HUDEP-2 (cell line): ENCODE data around the gene AGBL1.

Experiments
- DNase-seq, 76 experiments: peaks; one replicate each; lab custom pipeline; 2025; ENCODE audit not compliant: unreplicated experiment in 76 of 76; lab: John Stamatoyannopoulos, UW

Gene AGBL1

DNA sequence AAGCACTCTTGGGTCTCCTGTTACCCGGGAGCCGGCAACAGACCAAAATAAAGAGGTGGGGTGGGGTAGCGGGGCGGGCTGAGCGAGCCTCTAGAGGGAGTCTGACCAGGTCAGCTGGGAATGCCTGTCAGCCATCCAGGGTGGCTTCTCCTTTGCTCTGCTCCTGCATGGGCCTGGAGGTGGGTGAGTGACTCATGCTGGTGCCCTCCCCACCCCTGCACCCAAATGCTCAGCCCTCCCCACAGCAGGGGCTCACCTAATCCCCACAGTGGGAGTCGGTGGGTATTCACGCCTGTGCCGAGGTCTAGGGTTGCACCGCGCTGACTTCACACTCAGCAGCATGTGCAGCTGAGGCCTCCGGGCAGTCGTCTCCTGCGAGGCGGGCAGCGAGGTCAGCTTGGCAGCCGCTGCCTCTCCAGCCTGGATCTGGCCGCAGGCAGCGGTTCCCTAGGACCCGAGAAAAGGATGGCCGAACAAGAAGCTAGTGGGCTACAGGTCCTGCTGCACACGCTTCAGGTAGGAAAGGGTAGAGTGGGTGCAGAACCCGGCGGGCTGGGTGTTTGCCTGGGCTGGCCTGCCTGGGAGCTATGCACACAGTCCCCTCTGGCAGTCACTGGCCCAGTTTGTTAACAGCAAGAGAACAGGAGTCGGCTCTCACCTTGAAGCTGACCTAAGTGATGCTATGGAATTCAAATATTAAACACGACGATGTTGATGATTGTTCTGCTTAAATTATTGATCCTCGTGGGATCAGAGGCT lies at the start of gene AGBL1:
Gene AGBL1 (plus strand): TSS at position 364 of the 759 bp plus-strand sequence.
- DNase-seq = no peak

DNA sequence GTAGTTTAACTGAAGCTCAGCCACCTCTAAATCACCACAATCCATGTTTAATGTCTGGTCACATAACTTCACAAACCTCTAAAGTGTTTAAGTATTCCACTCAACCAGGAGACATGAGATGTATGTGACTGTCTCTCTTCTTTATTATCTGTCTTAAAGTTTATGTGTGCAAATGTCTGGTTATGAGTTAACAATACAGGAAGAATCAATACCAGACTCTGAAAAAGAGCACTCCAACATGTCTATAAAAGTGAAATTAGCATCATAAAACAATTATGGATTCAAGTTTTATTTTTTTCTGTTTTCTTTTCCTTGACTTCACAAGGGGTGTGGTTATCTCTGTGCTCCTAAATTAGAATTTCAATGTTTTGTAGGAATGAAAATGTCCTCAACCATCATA lies 44.8 kb upstream of the AGBL1 start:
- no peak for DNase-seq

DNA sequence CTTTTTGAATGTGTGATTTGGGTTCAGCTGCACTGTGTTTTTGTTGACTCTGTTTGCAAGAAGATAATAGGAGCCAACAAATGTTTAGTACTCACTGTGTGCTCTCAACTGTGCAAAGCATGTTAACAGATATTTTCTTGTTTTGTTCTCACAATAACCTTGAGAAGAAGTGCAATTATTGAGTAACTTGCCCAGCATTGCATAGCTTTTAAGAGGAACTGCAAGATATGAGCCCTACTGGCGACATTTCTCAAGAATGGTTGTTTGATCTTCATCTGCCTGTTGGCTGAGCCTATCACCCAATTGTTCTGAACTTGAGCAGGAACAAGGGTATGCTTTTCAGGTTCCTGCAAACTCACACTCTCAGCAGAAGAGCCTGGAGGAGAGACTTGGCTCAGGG lies 43.4 kb upstream of the AGBL1 start:
- DNase-seq = no peak

DNA sequence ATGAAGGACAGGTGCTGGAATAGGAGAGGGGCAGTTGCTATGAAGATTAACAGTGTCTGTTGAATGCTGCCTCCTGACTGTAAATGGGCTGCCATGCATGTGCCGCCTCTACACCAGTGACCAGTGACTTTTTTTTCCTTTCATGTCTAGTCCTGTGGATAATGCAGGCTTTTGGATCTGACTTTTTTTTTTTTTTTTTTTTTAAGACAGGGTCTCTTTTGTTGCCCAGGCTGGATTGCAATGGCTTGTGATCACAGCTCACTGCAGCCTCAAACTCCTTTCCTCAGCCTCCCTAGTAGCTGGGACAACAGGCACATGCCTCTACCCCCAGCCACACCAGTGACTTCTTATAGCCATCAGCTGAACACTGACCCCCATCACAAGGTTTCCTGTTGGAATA lies 41.2 kb upstream of the AGBL1 start:
- DNase-seq = no peak

DNA sequence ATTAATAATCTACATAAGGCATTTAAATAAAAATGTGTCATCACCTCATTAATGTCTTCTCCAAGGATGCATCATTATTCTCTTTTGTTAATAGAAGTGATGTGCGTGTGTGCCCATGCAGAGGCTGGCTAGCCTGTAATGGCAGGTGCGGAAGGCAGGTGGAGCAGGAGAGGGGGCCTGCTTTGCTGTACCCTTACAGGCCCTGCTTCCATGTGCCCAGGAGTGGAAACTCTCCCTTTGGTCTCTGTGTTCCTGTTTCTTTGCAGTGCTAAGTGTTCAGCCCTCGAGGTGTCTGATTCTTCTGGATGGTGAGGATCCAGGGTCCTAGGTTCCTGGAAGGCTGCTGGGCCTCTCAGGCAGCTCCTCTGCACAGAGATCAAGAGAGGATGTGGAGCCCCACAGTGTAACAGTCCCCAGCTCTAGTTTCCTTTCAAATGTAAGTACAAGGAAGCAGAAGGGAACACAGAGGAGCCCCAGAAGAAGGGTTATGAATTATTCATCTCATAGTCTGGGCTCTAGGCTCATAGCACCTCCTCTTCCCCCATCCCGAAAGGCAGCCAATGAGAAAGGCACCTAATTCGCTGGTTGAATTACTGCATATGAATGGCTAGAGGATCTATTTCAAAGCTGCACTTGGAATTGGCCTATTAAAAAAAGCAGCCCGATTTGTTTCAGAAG lies 39.2 kb upstream of the AGBL1 start:
- DNase-seq = no peak

DNA sequence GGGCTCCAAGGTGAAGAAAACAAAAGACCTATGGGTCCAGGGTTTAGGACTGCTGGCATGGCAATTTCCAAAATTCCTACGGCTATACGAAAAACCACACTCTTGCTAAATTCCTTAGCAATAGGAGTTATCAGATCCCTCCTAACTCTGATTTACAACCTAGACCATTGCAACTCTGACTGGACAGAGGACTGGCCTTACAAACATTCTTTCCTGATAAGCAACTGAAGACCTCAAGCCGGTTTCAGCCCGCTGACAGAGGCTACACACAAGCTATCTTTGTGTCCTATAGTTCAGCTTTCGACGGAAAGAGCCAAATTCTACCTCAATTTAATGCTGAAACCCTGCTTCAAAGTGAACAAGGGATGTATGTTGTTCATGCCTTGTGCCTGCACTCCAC lies 38.3 kb upstream of the AGBL1 start:
- no peak for DNase-seq

DNA sequence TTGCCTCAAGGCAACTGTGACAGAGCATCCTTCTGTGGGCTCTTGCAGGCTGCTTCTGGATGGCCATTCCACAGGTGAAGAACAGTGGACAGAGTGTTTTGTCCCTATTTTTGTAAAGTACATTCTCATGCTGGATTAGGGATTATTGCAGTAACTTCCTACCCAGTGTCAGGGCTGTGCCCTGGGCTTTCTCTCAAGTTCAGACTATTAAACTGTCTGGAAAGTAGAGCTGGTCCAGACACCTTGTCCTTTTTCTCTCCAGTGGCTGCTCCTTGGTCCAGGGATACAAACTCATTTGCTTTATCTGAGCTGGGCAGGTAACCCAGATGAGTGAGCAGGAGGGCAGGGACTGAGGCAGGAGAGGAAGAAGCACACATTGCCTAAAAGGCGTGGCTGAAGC lies 37.4 kb upstream of the AGBL1 start:
- no peak for DNase-seq

DNA sequence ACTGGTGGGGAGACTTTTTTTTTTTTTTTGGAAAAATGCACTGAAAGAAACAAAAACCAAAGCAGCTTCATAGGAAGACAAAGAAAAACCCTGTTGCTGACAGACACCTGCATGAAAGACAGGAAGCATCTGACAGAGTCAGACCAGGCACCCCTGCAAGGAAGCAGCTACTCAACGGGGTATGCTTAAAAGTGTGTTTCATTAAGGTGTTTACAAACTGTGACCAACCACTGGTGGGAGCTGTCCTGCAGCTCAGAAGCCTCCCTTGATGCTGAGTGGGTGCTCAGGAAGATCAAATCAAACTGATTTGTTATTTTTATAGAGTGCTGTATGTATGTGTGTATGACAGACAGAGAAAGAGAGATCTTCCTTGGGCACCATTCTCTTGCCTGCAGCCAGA lies 34.7 kb upstream of the AGBL1 start:
- DNase-seq = no peak

DNA sequence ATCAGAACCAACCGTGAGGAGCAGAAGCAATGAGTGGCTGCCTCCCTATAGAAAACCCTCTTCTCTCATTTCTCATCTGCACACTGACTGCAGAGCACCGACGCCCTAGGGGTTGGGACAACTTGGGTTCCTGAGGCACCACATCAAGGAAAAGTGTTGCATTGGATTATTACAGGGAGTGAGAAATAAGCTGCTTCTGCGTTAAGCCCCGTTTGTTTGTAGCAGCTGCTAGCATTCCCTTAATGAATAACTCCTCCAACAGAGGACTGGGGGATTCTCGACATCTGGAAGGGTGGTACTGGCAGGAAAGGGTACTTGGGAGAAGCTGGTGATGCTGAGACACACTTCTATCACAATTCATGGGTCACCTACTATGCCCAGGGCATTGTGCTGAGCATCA lies 25.3 kb upstream of the AGBL1 start:
- no peak for DNase-seq

DNA sequence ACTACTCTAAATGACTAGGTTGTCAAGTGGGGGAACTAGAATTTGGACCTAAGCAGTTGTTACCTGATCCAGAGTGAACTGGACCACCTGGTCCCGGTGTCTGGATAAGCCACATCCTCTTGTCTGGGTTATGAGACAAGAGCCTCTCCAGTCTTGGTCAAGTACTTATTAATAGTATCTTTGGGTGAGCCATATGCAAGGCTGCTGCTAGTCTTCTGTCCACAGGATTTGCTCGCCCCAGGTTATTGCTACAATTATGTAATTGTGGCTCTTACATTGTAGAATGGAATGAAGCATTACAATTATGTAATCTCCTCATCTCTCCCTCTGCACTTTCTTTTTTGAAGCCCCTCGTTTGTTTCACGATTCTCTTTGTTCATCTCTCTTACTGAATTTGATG lies 24.0 kb upstream of the AGBL1 start:
- DNase-seq = no peak

DNA sequence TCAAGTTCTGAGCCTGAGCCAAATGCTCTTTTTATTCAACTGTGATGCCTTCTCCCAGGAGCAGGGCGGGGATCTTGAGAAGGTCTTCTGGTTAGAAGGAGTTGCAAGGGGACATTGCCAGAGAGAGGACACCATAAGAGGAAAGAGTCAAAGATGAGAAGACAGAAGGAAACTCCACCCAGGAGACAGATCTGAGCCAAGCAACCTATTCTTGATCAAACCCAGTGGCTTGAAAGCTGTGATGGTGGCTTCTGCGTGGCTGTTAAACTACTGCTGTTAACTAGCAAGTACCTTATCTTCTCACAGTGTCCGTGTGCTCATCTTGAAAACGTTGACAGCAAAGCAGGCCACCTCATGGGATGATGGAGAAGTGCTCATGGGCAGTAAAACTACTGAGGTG lies 19.8 kb upstream of the AGBL1 start:
- DNase-seq = no peak

DNA sequence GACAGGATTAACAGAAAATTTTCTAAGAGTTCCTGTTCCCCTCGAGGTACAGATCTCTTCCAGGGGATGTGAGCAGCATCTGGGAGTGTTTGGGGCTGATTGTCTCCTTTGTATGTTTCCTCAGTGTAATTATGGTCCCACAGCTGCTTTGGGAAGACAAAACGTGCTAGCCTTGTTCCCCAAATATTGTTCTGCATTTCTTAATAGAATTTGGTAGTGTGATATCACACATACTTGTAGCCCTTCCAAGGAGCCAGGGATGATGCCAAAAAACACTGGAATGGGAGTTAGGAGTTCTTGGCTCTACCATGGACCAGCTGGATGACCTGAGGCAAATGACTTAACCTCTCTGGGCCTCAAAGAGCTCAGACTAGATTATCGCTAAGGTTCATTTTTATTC lies 19.0 kb upstream of the AGBL1 start:
- DNase-seq = no peak

DNA sequence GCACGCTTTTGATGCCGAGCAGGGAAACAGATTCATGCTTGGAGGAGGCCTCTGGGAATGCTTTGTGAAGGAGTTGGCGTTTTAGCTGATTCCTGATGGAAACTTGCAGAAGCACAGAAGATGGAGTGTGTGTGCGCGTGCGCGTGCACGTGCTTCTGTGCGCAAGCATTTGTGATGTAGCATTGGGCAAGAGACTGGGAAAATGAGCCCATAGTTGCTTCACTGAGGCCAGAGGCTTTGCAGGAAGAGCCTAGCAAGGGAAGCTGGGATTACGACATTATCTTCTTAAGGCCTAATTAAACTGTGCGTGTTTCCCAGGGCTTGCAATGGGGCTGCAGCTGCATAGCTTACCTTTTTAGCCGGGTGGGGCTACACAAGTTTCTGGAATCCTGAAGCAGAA lies 18.1 kb upstream of the AGBL1 start:
- DNase-seq = no peak

DNA sequence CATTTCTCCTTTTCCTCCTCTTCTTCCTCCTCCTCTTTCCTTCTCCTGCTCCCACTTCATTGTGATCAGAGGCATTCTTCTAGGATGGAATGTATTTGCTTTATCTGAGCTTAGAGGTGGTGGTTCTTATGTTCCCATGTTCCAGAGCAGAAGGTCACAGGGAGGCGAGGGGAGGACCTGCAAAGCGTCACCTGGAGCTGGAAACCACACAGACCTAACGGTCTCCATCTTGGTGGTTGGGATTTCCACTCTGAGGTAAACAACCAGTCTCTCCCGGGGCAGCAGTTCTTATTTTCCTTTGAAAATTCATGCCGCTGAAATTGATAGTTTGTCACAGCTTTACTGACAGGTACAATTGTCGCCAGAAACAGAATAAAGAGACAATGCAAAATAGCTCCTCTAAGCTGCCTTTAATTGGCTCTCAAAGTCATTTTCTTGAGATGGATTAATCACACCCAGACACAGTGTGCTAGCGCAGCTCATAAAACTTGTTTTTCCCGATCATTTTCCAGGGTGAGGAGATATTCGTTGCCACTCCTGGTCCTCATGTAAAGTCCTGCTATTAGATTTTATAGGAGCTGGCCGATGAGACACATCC lies 16.9 kb upstream of the AGBL1 start:
- no peak for DNase-seq

DNA sequence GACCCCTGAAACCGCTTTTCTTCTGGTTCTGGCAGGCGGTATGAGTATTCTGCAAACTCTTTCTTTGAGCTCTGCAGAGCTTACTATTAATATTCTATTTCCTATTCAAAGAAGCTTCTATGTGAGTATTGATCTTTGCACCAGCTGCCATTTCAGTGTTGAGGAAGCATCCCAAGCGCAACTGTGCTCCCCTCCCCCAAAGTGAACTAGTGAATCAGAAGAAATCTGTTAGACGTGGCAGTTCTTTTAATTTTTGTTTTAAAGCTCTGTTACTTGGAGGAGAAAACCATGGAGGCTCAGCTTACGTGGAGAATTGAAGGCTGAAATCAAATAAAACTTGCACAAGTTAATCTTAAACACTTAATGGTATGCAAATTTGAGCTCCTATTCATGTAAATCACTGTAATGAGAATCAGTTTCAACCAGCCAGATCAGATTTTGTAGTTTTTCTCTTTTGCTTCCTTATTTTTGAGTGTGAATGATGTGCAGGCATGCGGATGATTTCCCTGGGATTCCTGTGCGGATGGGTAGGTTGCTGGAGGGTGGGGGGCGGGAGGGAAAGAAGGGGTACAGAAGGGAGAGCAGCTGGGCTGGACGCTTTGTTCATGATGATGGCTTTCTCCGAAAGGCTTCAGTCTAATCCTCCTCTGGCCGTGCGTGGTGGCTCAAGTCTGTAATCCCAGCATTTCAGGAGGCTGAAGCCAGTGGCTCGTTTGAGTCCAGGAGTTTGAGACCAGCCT lies 16.1 kb upstream of the AGBL1 start:
- no peak for DNase-seq

DNA sequence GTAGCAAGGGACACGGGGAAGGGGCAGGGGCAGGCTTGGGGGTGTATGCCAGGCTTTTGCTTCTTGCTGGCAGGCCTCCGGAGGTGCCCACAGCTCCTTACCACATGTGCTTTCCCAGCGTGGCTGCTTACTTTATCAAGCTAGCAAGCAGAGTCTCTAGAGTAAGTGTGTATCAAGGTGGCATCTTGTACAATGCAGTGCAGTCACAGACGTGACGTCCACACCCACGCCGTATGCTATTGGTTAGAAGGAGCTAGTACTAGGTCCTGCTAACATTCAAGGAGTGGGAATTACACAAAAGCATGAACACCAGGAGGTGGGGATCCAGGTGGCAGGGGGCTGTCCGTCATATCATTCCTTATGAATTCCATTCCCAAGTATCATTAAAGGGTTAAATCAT lies 15.3 kb upstream of the AGBL1 start:
- DNase-seq = no peak

DNA sequence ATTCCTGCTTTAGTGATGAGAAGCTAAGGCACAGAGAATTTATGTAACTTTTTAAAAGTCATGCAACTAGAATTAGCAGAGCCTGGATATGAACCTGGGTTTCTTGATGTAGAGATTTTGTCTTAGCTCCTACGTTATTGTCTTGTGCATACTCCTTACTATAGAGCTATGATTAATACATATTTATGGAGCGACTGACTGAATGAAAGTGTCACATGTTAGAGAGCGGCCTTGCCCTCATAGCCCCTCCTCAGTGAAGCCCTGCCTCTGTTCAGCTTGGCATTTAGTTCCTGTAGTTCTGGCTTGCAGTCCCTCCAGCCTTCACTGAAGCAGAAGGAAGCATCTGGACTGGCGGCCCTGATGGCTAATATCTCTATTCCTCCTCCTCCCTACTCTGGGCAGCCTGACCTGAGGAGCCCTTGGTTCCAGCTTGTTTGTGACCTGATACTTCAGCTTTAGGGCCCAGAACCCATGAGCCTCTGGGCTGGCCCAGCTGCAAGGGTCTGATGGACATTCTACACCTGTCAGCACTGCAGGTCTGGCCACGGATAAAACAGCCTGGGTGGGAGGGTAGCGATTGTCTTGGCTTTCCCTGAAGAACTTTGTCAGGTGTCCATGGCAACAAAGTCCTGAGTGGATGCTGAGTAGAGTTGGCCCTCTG lies 13.4 kb upstream of the AGBL1 start:
- DNase-seq = no peak

DNA sequence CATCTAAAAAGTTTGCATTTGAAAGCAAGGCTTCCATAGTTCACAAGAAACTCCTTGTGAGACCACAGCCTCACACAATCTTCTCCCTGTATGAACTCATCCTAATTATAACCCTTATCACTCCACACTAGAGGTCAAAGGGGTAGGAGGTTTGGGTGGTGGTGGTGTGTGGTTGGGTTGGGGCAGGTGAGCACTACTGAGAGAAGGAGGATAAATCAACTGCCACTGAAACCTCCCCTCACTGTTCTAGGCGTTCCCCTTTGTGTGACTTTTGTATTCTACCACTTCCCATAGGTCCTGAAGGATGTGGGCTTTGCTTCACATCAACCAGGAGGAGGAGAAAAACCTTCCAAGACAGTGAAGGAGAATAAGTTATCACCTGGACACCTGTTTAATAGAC lies 6.4 kb upstream of the AGBL1 start:
- DNase-seq = no peak

DNA sequence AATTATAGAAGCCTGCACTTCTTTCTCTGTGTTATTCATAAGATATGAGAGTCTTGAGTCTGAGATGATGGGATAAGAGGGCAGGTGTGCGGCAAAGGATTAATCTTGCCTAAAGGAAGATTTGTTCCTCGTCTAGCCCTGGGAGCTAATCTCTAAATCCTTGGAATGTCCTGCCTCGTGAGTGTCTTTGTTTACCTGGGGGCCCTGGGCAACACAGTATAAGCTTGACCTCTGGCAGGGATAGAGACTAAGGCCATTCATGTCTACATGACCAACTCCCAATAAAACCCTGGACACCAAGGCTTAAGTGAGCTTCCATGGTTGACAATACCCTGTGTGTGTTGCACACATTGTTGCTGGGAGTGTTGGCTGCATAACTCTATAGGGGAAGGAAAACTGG lies 3.2 kb upstream of the AGBL1 start:
- no peak for DNase-seq

DNA sequence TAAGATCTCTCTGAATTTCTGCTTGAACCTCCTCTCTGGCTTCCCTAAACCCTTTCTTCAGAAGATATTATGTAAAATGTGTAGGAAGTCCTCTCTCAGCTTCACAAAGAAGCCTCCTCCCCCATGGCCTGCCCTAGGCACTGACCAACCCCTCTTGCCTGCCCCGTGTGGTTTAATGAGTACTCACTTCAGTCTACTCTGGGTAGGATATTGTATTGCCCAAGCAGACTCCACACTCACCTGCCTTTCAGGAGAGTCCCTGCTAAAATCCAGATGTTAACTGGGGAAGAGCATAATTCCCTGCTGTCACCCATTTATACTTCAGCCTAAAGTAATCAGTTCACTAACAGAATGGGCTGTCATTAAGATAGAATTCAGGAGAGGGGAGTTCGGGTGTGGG lies 2.6 kb upstream of the AGBL1 start:
- no peak for DNase-seq

DNA sequence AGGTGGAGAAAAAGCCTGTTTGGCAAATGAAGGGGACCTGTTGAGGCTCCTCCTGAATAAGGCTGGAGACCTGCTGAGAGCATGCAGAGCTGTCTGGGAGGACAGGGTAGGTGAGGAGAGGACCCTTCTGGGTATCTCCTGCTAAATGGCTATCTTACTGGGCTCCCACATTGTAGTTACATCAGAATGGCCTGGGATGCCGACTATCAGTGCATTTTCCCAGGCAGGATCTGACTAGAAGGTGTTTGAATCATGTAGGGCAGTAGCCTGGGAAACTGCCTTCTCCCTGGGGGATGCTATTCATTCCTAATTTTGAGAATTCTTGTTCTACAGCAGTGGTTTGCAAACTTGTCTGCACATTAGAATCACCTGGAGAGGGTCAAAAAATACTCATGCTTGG lies 631 bp downstream of the AGBL1 start:
- DNase-seq = no peak
